Measurements from ENCODE around the gene C3.
A peak's percentile ranks its signal among the peaks of the same experiment; 100 is the strongest.

The C3 gene

GRCh38 chr19:6738787-6739389, 18.4 kb upstream of the C3 start:
- no peak for TF ChIP-seq ZNF274 (IDR thresholded peaks at IDR 0.05; ENCODE audit: low read depth, low read length)
- H3K4me3 ChIP-seq (ENCODE audit: low read length), result peak overlapping the region; percentile 52; the same call in 1 of the 2 replicates

- no peak for TF ChIP-seq ZNF274 (IDR thresholded peaks at IDR 0.05; ENCODE audit: low read depth, low read length)
- peak overlapping the region; percentile 17; the same call in 1 of the 2 replicates for H3K4me3 ChIP-seq (ENCODE audit: low read length)
Measured at GRCh38 chr19:6737873-6738786, 17.7 kb upstream of the C3 start.

GRCh38 chr19:6737284-6737872, 16.9 kb upstream of the C3 start, which contains the start of gene GPR108:
GPR108 (minus strand) TSS chr19:6737580; CDS start chr19:6737576, 4 bp downstream.
- TF ChIP-seq ZNF274 (IDR thresholded peaks at IDR 0.05; ENCODE audit: low read depth, low read length), result no peak
- peak within 1 kb of the TSS; percentile 84 for H3K4me3 ChIP-seq (ENCODE audit: low read length)

- H3K4me3 ChIP-seq (ENCODE audit: low read length), result peak overlapping the region; percentile 84
- no peak for TF ChIP-seq ZNF274 (IDR thresholded peaks at IDR 0.05; ENCODE audit: low read depth, low read length)
Measured at GRCh38 chr19:6736917-6737283, 16.4 kb upstream of the C3 start.

- H3K4me3 ChIP-seq (ENCODE audit: low read length), result peak overlapping the region; percentile 84
- no peak for TF ChIP-seq ZNF274 (IDR thresholded peaks at IDR 0.05; ENCODE audit: low read depth, low read length)
Measured at GRCh38 chr19:6736169-6736916, 15.9 kb upstream of the C3 start.

- H3K4me3 ChIP-seq (ENCODE audit: low read length), result peak overlapping the region; percentile 84; the same call in 1 of the 2 replicates
- TF ChIP-seq ZNF274 (IDR thresholded peaks at IDR 0.05; ENCODE audit: low read depth, low read length), result no peak
Measured at GRCh38 chr19:6735181-6735911, 14.9 kb upstream of the C3 start.

- no peak for TF ChIP-seq ZNF274 (IDR thresholded peaks at IDR 0.05; ENCODE audit: low read depth, low read length)
- H3K4me3 ChIP-seq (ENCODE audit: low read length), result no peak overlapping the region; the same call in 1 of the 2 replicates
Measured at GRCh38 chr19:6734096-6734696, 13.7 kb upstream of the C3 start.

GRCh38 chr19:6733338-6734095, 13.1 kb upstream of the C3 start:
- H3K4me3 ChIP-seq (ENCODE audit: low read length), result no peak overlapping the region; the same call in 1 of the 2 replicates
- no peak for TF ChIP-seq ZNF274 (IDR thresholded peaks at IDR 0.05; ENCODE audit: low read depth, low read length)

- no peak for TF ChIP-seq ZNF274 (IDR thresholded peaks at IDR 0.05; ENCODE audit: low read depth, low read length)
Measured at GRCh38 chr19:6732803-6733337, 12.4 kb upstream of the C3 start.

GRCh38 chr19:6731822-6732221, 11.4 kb upstream of the C3 start:
- no peak overlapping the region for H3K4me3 ChIP-seq (ENCODE audit: low read length)

More at GRCh38 chr19:6732803-6733337, 12.4 kb upstream of the C3 start:
- no peak overlapping the region for H3K4me3 ChIP-seq (ENCODE audit: low read length)

GRCh38 chr19:6730941-6731670, 10.7 kb upstream of the C3 start:
- no peak for TF ChIP-seq ZNF274 (IDR thresholded peaks at IDR 0.05; ENCODE audit: low read depth, low read length)
- H3K4me3 ChIP-seq (ENCODE audit: low read length), result no peak overlapping the region

More at GRCh38 chr19:6731822-6732221, 11.4 kb upstream of the C3 start:
- no peak for TF ChIP-seq ZNF274 (IDR thresholded peaks at IDR 0.05; ENCODE audit: low read depth, low read length)
